Karpas-422 (cell line): Measurements from ENCODE around the gene SARS2. TPM values are rescaled to one million over a fixed set of nuclear protein-coding genes. Genes with fewer than 3 reads are reported as not detected.
"Not testable (repeated sequence)": the region's sequence is repeated elsewhere in the genome, so short reads cannot be mapped to it uniquely, and the experiment has no call there.

Source experiments
- DNase-seq: peaks from one replicate; pipeline ENCODE4 v3.0.0-alpha.2; 2015
- H2AFZ ChIP-seq: fragments of 200-600 bp; sonication (generic); 2 replicates; pipeline ENCODE4 v1.6.1; 2014; ENCODE audit warnings: antibody characterized with exemption, low read length, mixed read lengths
- H3K27ac ChIP-seq: fragments of 200-600 bp; sonication (generic); 2 replicates; pipeline ENCODE4 v1.5.1; 2014; ENCODE audit warnings: mild to moderate bottlenecking, low read length, moderate library complexity
- H3K27me3 ChIP-seq: fragments of 200-600 bp; sonication (generic); 2 replicates; pipeline ENCODE4 v1.6.1; 2014; ENCODE audit warnings: low read length, mixed read lengths
- H3K36me3 ChIP-seq: fragments of 200-600 bp; sonication (generic); 2 replicates; pipeline ENCODE4 v1.6.1; 2014; ENCODE audit warnings: low read length, mixed read lengths; ENCODE audit not compliant: insufficient read depth
- H3K4me1 ChIP-seq: fragments of 200-600 bp; sonication (generic); 2 replicates; pipeline ENCODE4 v1.6.1; 2014; ENCODE audit warnings: mild to moderate bottlenecking, low read length, mixed read lengths
- H3K4me2 ChIP-seq: fragments of 200-600 bp; sonication (generic); 2 replicates; pipeline ENCODE4 v1.6.1; 2014; ENCODE audit warnings: low read length, low read depth, mild to moderate bottlenecking; ENCODE audit not compliant: poor library complexity, severe bottlenecking
- H3K4me3 ChIP-seq: fragments of 200-600 bp; sonication (generic); 2 replicates; pipeline ENCODE4 v1.5.1; 2014; ENCODE audit warnings: mild to moderate bottlenecking, antibody characterized with exemption, low read length, mixed read lengths
- H3K79me2 ChIP-seq: fragments of 200-600 bp; sonication (generic); 2 replicates; pipeline ENCODE4 v1.6.1; 2014; ENCODE audit warnings: mild to moderate bottlenecking, low read length, mixed read lengths
- H3K9ac ChIP-seq: fragments of 200-600 bp; sonication (generic); 2 replicates; pipeline ENCODE4 v1.6.0; 2014; ENCODE audit warnings: low read length
- H3K9me2 ChIP-seq: fragments of 200-600 bp; sonication (generic), shearing (Covaris generic); replicated peaks from 2 replicates; pipeline ENCODE4 v1.6.0; 2014; ENCODE audit warnings: mild to moderate bottlenecking, low read length, moderate library complexity; ENCODE audit not compliant: insufficient read depth
- H3K9me3 ChIP-seq: fragments of 300-700, 200-600 bp; sonication (generic); 2 replicates; pipeline ENCODE4 v1.6.1; 2014; ENCODE audit warnings: low read length, mixed read lengths
- H4K20me1 ChIP-seq: fragments of 200-600 bp; sonication (generic); 2 replicates; pipeline ENCODE4 v1.6.1; 2014; ENCODE audit warnings: mild to moderate bottlenecking, antibody characterized with exemption, low read length, low read depth; ENCODE audit not compliant: insufficient read depth
- total RNA-seq: library from RNA; depleted of rRNA; stranded (reverse); fragments of >200 nt; shearing (Covaris generic); gene quantifications from 2 replicates; pipeline ENCODE4 v1.2.3, GENCODE V29; 2014; ENCODE audit warnings: low replicate concordance

SARS2 gene
- total RNA-seq, 1 experiment from 2014 or later, result 16.8 TPM

DNA sequence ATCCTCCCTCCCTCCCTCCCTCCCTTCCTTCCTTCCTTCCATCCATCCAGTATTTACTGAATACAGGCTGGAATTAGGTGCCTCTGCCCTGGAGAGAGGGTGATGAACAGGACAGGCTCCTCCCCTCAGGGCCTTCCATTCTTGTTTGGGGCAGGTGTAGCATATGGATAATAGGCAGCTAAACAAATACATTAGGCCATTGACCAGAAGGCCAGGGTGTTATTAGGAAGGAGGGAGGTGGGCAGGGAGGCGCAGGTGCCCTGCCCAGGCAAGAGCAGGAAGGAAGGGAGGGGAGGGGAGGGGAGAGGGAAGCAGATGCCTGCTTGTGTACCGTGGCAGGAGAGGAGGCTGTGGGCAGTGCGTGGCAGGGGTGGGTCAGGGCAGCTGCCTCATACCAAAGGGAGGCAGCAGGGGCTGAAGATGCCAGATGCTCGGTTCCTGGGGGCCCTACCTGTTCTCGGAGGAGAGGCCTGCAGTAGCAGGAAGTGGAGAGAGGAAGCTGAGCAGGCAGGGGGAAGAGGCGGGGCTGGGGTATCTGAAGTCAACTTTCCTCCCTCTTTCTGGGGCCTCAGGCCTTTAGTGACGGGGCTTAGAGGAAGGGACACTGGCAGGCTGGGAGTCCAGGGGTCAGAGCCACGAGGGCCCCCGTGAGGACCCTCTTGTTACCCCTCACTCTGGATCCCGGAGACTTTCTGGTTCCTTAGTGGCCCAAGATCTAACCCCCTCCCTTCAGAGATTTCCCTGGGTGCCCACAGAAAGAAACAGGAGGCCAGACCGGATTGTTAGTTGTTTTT lies 52.6 kb downstream of the SARS2 start, which contains the start of gene RINL:
Gene RINL (minus strand): TSS at position 495 of the 794 bp plus-strand sequence. CDS start 1,533 bp downstream, outside the sequence.
- peaks cover 24% of the 10 kb centered on the region for H3K4me1 ChIP-seq
- H3K27me3 ChIP-seq, result no peaks in the 10 kb centered on the region
- no peaks in the 10 kb centered on the region for H4K20me1 ChIP-seq
- H3K79me2 ChIP-seq, result peaks cover 22% of the 10 kb centered on the region
- H3K9me3 ChIP-seq, result no peaks in the 10 kb centered on the region
- H3K9ac ChIP-seq, result peak within 1 kb of the TSS; percentile 90
- H3K4me3 ChIP-seq, result peak within 1 kb of the TSS; percentile 82
- peak; percentile 89 for DNase-seq
- peak within 1 kb of the TSS; percentile 89 for H3K4me2 ChIP-seq
- peak within 1 kb of the TSS; percentile 73 for H3K27ac ChIP-seq
- H2AFZ ChIP-seq, result peak within 1 kb of the TSS; percentile 68; the same call in 1 of the 2 replicates
- H3K9me2 ChIP-seq, result no peaks in the 10 kb centered on the region
- H3K36me3 ChIP-seq, result no peaks in the 10 kb centered on the region; the same call in 1 of the 2 replicates

DNA sequence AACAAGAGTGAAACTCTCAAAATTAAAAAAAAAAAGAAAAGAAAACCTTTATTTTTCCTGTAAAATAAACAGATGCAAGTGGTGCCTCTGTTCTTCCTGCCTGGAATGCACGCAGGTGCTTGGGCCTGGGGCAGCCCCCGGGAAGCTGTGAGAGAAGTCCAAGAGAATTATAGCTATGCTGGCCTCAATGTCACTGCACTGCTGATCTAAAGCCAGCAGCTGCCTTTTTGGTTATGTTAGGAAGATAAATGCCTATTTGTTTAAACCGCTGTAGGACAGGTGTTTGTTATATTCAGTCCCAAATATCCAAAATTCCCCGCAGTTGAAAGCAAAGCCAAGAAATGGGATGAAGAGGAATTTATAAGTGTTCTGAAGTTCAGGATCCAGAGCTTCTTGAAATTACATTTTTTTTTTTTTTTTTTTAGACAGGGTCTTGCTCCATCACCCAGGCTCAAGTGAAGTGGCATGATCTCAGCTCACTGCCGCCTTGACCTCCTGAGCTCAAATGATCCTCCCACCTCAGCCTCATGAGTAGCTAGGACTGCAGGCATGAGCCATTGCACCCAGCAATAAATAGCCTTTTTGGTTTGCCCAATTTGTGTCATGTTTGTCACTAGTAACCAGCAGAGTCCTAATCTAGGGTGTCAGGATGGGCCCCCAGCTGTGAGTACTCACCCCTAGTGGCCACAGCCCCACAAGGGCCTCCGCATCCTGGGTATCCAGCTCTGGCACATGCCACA lies 54.7 kb downstream of the SARS2 start:
- H3K9ac ChIP-seq, result 0 out of 2 replicates have a peak overlapping the region, but pooled peaks have one; percentile 3
- H3K9me2 ChIP-seq, result no peaks in the 10 kb centered on the region
- peaks cover 24% of the 10 kb centered on the region for H3K4me1 ChIP-seq
- no peaks in the 10 kb centered on the region for H3K27me3 ChIP-seq
- no peak overlapping the region for H3K4me2 ChIP-seq
- no peak overlapping the region for H3K4me3 ChIP-seq
- H3K79me2 ChIP-seq, result peaks cover 22% of the 10 kb centered on the region
- no peaks in the 10 kb centered on the region for H4K20me1 ChIP-seq
- H3K36me3 ChIP-seq, result no peaks in the 10 kb centered on the region; the same call in 1 of the 2 replicates
- H3K9me3 ChIP-seq, result no peaks in the 10 kb centered on the region
- DNase-seq, result no peak
- no peak overlapping the region for H3K27ac ChIP-seq
- no peak overlapping the region for H2AFZ ChIP-seq

DNA sequence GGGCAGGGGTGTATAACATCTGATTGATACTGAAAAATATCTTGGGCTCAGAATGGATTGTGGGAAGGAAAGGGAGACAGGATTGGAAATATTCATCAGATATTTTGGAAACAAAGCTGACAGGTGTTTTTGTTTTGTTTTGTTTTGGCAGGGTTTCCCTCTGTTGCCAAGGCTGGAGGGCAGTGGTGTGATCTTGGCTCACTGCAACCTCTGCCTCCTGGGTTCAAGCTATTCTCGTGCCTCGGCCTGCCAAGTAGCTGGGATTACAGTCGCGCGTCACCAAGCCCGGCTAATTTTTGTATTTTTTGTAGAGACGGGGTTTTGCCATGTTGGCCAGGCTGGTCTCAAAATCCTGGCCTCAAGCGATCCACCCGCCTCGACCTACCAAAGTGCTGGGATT lies 57.2 kb downstream of the SARS2 start:
- H3K4me1 ChIP-seq, result peaks cover 37% of the 10 kb centered on the region
- H3K79me2 ChIP-seq, result peaks cover 22% of the 10 kb centered on the region
- H3K9ac ChIP-seq, H3K4me2 ChIP-seq, H3K9me2 ChIP-seq, H4K20me1 ChIP-seq, H3K9me3 ChIP-seq, H3K4me3 ChIP-seq, H3K36me3 ChIP-seq, H2AFZ ChIP-seq, H3K27me3 ChIP-seq, H3K27ac ChIP-seq, DNase-seq: not testable (repeated sequence)

DNA sequence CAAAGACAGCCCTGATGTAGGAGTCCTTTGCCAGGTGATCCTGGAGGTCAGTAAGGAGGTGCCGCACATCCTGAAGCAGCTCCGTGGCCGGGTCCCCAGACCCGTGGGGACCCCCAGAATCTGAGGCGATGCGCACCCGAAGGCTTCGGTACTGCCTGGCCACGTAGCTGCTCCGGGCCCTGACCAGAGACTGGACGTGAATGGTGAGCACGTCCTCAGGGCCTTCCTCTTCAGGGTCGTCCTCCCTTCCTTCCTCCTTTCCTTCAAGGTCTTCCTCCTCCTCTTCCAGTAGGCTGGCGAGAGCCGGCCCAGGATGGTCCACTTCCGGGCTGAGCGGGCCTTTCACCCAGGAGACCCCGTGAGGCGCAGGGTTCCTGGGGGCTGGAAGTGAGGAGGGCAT lies 60.0 kb downstream of the SARS2 start:
- H3K4me2 ChIP-seq, result peak overlapping the region; percentile 77
- H3K4me3 ChIP-seq, result peak overlapping the region; percentile 66; the same call in 1 of the 2 replicates
- no peaks in the 10 kb centered on the region for H3K9me3 ChIP-seq
- no peaks in the 10 kb centered on the region; the same call in 1 of the 2 replicates for H3K79me2 ChIP-seq
- no peak overlapping the region for H2AFZ ChIP-seq
- no peak overlapping the region for H3K27ac ChIP-seq
- DNase-seq, result no peak
- H3K27me3 ChIP-seq, result no peaks in the 10 kb centered on the region
- peak overlapping the region; percentile 61 for H3K9ac ChIP-seq
- no peaks in the 10 kb centered on the region for H4K20me1 ChIP-seq
- no peaks in the 10 kb centered on the region for H3K9me2 ChIP-seq
- H3K4me1 ChIP-seq, result peaks cover 24% of the 10 kb centered on the region
- no peaks in the 10 kb centered on the region; the same call in 1 of the 2 replicates for H3K36me3 ChIP-seq

DNA sequence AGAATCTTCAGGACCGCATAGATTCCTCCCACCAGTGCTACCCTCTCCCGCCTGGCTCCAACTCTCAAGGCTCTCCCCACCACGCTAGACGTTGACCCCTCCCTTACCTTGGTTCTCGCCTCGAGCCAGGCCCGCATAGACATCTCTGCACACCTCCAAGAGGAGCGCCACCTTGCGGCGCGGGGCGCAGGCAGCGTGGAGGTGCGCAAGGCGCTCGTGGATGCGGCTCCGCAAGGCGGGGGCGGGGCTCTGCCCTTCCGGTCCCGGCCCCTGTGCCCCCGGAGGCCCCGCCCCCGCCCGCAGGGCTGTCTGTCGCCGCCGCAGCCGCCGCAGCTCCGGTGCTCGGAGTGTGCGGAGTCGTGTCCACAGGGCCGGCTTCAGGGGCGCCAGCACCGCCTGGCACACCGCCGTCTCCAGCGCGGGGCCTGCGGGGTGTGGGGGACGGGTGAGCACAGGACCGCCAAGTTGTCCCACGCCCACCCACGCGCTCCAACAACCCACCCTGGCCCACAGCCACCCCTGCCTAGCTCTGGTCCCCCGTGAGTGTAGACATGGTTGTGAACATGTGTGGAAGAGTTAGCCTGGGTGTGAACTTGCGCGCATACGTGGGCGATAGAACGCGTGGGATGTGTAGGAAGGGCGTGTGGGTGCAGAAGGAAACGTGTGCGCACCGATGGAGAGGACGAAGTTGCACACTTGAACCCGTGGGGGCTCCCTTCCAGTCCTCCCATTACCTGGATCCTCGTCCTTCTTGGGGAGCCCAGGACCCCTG lies 60.5 kb downstream of the SARS2 start:
- peak overlapping the region; percentile 66; the same call in 1 of the 2 replicates for H3K4me3 ChIP-seq
- H3K9me2 ChIP-seq, result no peaks in the 10 kb centered on the region
- no peaks in the 10 kb centered on the region for H4K20me1 ChIP-seq
- peak overlapping the region; percentile 74 for H3K9ac ChIP-seq
- no peaks in the 10 kb centered on the region for H3K9me3 ChIP-seq
- peak overlapping the region; percentile 41; the same call in 1 of the 2 replicates for H2AFZ ChIP-seq
- no peaks in the 10 kb centered on the region; the same call in 1 of the 2 replicates for H3K36me3 ChIP-seq
- H3K27ac ChIP-seq, result no peak overlapping the region
- H3K4me1 ChIP-seq, result peaks cover 30% of the 10 kb centered on the region
- peak overlapping the region; percentile 77 for H3K4me2 ChIP-seq
- no peaks in the 10 kb centered on the region; the same call in 1 of the 2 replicates for H3K79me2 ChIP-seq
- DNase-seq, result peak; percentile 95
- H3K27me3 ChIP-seq, result no peaks in the 10 kb centered on the region

DNA sequence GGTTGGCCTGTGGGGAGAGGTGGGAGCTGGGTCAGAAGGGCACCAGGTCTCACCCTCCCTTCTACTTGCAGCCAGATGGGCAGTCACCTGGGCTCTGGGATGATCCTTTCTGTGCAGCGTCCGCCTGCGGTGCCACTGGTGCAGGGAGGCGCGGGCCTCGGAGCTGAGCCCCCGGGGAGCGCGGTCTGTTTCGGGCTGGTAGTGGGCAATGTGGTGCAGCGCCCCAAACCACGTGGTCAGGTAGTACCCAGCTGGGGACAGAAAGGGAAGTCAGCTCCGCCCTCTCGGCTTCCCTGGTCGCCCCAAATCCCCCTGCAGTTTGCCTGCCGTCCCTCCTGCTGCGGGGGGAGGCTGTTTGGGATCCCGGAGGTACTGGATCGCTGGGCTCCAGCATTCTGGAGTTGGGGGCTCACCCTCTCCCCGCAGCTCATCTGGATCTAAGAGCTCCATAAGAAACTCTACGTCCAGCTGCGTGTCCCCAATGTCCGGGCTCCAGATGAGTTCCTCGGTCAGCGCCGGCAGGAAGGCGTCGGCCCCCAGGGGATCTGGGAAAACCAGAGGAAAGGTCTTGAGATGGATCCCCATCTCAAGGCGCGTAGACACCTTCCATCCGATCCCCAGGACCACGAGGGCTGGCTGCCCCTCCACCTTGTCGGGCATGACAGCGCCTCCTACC lies 61.3 kb downstream of the SARS2 start:
- Histone ChIP-seq H3K27me3 (no peaks in the 10 kb centered on the region), H3K79me2 (no peaks in the 10 kb centered on the region; the same call in 1 of the 2 replicates), H3K4me3 (peak overlapping the region; percentile 66; the same call in 1 of the 2 replicates), H3K27ac (no peak overlapping the region), H4K20me1 (no peaks in the 10 kb centered on the region), H3K36me3 (no peaks in the 10 kb centered on the region; the same call in 1 of the 2 replicates), H3K4me1 (peaks cover 37% of the 10 kb centered on the region), H3K9ac (peak overlapping the region; percentile 74), H3K4me2 (peak overlapping the region; percentile 77), H2AFZ (peak overlapping the region; percentile 41; the same call in 1 of the 2 replicates), H3K9me2 (no peaks in the 10 kb centered on the region), H3K9me3 (no peaks in the 10 kb centered on the region)
- DNase-seq, result no peak

DNA sequence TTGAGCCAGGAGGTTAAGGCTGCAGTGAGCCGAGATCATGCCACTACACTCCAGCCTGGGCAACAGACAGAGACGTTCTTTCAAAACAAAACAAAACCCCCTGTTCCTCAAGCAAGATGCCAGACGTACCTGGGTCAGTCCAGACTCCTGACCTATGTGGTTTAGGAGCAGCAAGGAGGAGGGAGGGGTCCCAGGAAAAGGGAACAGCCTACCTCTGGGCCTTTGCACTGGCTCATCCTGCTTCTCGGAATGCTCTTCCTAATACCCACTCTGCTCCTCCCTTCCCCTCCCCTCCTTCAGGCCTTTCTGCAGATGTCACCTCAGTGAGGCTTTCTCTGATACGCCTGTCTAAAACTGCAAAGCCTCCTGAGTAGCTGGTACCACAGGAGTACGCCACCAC lies 62.0 kb downstream of the SARS2 start:
- H3K9ac ChIP-seq, result no peak overlapping the region
- no peaks in the 10 kb centered on the region; the same call in 1 of the 2 replicates for H3K79me2 ChIP-seq
- H3K36me3 ChIP-seq, result no peaks in the 10 kb centered on the region; the same call in 1 of the 2 replicates
- DNase-seq, result no peak
- H4K20me1 ChIP-seq, result no peaks in the 10 kb centered on the region
- peak overlapping the region; percentile 66; the same call in 1 of the 2 replicates for H3K4me3 ChIP-seq
- peaks cover 38% of the 10 kb centered on the region for H3K4me1 ChIP-seq
- H3K9me3 ChIP-seq, result no peaks in the 10 kb centered on the region
- H3K9me2 ChIP-seq, result no peaks in the 10 kb centered on the region
- no peak overlapping the region for H3K27ac ChIP-seq
- no peak overlapping the region for H2AFZ ChIP-seq
- H3K27me3 ChIP-seq, result no peaks in the 10 kb centered on the region
- peak overlapping the region; percentile 77 for H3K4me2 ChIP-seq
